Posterior vena cava (tissue), 2 donors: ENCODE measurements around the gene OR52N2. TPM values are rescaled to one million over a fixed set of nuclear protein-coding genes. Genes with fewer than 3 reads are reported as not detected.

ENCODE experiments used
- DNase-seq: peaks from one replicate; pipeline ENCODE4 v3.0.0-alpha.2; 2020; ENCODE audit warnings: low spot score
- intact Hi-C, 2 donors: fragments of 100-400 bp; cut with DNase I; formaldehyde crosslinking; loops; one replicate each; pipeline versions ENCODE4 v1.14.1 to v1.14.2; 2022 to 2023
- long read RNA-seq, 2 donors: library from polyadenylated mRNA; unstranded; transcript quantifications; one replicate each; pipeline ENCODE4 v2.0.0, GENCODE V29; 2020 to 2021
- total RNA-seq, 2 donors: library from RNA; stranded (reverse); fragmentation: NEBNext Ultra II Directional; extraction: Animal tissue kit (Norgen Biotek cat#: 25700); gene quantifications; one replicate each; pipeline ENCODE4 v1.2.1, GENCODE V29; 2021
- donor health status: DM: yes; HTN: yes; CAD: no.
- donor health status: DM: yes; HTN: yes; CAD: no.

The OR52N2 gene
- total RNA-seq = not detected
- long read RNA-seq, donor 1 = 0 reads
- long read RNA-seq, donor 2 = 0 reads

GRCh38 chr11:5808500-5809121 lies at the start of gene OR52N2:
Gene OR52N2, plus strand, starts transcription at chr11:5808924. Its CDS starts 11,412 bp downstream, at chr11:5820336.
- peak; percentile 80 for DNase-seq
- intact Hi-C loops = no loop called here

- no peak for DNase-seq
- intact Hi-C loops = no loop called here
Observed at GRCh38 chr11:5767056-5767455, 41.7 kb upstream of the OR52N2 start.

- intact Hi-C loops = no loop called here
- no peak for DNase-seq
Observed at GRCh38 chr11:5783255-5783654, 25.5 kb upstream of the OR52N2 start, which contains the start of gene OR52N5. Gene OR52N5, minus strand, starts transcription at chr11:5783355. Its CDS starts 4,721 bp downstream, at chr11:5778634.

DNA sequence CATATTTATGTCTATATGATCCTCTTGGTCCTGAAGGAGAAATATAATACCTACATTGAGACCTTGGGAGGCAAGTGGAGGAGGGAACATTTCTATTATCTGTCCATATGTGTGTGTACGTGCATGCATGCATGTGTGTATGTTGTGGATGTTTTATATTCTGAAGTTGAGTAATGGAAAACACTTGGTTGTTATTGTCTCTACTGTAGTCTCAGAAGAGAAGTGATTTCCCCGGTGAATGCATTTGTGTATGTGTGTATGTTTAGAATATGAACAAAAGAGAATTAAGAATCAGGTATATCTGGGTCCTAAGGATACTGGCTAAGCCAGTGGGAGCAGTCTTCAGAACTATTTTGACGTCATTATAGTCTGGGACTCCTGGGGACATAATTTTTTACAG lies 17.6 kb upstream of the OR52N2 start, which contains the start of gene OR52N1:
TSS of gene OR52N1 (minus strand) at position 101 of the 400 bp plus-strand sequence. CDS start 2,449 bp downstream, outside the sequence.
- intact Hi-C loops = no loop called here
- no peak for DNase-seq

GRCh38 chr11:5796541-5796940 lies 12.2 kb upstream of the OR52N2 start:
- DNase-seq = no peak

DNA sequence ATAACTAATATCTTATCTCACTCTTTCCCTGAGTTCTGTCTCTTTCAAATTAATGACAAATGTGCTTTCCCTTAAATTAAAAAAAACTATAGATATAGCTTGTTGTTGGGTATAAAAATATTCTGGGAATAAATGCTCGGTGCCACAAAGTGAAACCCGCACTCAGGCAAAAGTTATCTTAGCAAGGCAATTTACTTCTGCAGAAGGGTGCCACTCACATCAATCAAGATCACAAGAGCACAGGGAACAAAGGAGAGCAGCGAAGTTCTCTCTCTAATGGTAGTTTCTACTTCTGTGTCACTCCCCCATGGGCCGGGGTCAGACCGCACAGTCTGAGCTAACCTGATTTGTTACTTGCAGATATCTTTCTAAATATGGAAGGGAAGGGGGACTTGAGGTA lies 4.7 kb upstream of the OR52N2 start:
- intact Hi-C loops = no loop called here
- DNase-seq = no peak

More at GRCh38 chr11:5796541-5796940, 12.2 kb upstream of the OR52N2 start:
- intact Hi-C loops = no loop called here

DNA sequence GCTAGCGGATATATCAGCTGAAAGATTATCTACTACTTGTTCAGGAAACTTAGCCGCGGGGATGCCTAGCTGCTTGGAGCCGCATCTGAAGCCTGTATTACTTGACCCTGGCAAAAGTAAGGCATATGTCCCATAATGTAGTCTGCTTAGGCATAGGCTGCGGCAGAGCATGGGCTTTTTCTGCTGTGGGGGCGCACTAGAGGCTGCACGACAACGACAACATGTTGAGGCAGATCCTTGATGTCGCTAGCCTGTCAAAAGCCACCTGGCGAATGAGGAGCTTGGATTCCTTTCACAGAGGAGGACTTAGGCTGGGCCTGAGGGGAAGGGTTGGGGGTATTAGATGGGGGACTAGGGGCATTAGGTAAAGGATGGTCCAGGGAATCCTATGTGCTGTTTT lies 1.1 kb upstream of the OR52N2 start:
- DNase-seq = no peak
- intact Hi-C loops = no loop called here

DNA sequence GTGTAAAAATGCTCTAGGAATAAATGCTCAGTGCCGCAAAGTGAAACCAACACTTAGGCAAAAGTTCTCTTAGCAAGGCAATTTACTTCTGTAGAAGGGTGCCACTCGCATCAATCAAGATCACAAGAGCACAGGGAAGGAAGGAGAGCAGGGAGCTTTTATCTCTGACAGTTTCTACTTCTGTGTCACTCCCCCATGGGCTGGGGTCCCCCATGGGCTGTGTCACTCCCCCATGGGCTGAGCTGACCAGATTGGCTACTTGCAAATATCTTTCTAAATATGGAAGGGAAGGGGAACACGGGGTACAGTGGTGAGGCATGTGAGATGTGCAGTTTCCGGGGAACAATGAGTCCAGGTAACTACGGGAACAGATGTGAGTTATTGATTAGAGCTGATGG lies 397 bp downstream of the OR52N2 start:
- intact Hi-C loops = no loop called here
- no peak for DNase-seq

- intact Hi-C loops = no loop called here
Observed at GRCh38 chr11:5809905-5810795, 1.4 kb downstream of the OR52N2 start.

GRCh38 chr11:5815534-5815933 lies 6.8 kb downstream of the OR52N2 start:
- no peak for DNase-seq
- intact Hi-C loops = no loop called here

More at GRCh38 chr11:5809905-5810795, 1.4 kb downstream of the OR52N2 start:
- DNase-seq = no peak

GRCh38 chr11:5818245-5818886 lies 9.6 kb downstream of the OR52N2 start:
- DNase-seq = no peak
- intact Hi-C loops = no loop called here

GRCh38 chr11:5831196-5831829 lies 22.6 kb downstream of the OR52N2 start:
- intact Hi-C loops = no loop called here
- DNase-seq = no peak

GRCh38 chr11:5833446-5833845 lies 24.7 kb downstream of the OR52N2 start:
- DNase-seq = no peak
- intact Hi-C loops = no loop called here

DNA sequence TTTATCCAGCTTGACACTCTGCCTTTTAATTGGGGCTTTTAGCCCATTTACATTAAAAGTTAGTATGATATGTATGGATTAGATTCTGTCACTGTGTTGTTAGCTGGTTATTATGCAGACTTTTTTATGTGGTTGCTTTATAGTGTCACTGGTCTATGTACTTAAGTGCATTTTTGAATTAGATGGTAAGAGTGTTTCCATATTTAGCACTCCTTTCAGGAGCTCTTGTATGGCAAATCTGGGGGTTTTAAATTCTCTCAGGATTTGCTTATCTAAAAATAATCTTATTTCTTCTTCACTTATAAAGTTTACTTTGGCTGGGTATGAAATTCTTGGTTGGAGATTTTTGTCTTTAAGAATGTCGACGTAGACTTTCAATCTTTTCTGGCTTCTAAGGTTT lies 29.0 kb downstream of the OR52N2 start:
- intact Hi-C loops = no loop called here
- no peak for DNase-seq

- DNase-seq = no peak
- intact Hi-C loops = no loop called here
Observed at GRCh38 chr11:5841797-5842196, 33.1 kb downstream of the OR52N2 start, which contains the start of gene OR52E6. Gene OR52E6, minus strand, starts transcription at chr11:5841897. Its CDS starts 0 bp downstream, at chr11:5841897.

GRCh38 chr11:5846701-5847100 lies 38.0 kb downstream of the OR52N2 start:
- intact Hi-C loops = no loop called here
- DNase-seq = no peak

DNA sequence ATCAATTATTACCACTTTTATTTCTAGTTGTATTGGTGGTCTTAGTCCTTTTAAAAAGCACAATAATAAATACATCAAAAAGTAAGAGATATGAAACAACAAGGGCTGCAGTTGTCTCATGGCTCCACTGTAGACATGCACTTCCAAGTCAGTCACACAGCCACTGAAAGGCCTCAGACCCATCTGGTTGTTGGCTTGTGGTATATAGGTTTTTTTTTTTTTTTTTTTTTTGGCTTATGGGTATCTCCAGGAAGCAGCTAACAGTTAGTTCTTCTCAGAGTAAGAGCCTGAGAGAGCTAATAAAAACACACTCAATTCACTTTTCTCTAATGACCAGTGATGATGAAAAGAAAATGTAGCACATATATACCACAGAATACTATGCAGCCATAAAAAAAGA lies 39.0 kb downstream of the OR52N2 start:
- no peak for DNase-seq
- intact Hi-C loops = no loop called here

DNA sequence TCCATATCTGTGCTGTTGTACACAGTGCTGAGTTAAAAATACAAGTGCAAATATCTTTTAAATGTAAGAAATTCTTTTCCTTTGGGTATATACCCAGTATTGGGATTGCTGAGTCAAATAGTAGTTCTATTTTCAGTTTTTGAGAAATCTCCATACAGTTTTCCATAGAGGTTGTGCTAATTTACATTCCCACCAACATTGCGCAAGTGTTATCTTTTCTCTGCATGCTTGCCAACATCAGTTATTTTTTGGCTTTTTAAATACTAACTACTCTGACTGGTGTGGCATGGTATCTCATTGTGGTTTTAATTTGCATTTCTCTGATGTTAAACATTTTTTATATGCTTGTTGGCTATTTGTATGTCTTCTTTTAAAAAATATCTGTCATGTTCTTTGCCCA lies 42.3 kb downstream of the OR52N2 start:
- DNase-seq = no peak
- intact Hi-C loops = no loop called here

GRCh38 chr11:5857590-5857989 lies 48.9 kb downstream of the OR52N2 start, which contains the start of gene OR52E8:
Gene OR52E8, minus strand, starts transcription at chr11:5857690. Its CDS starts 0 bp downstream, at chr11:5857690.
- no peak for DNase-seq
- intact Hi-C loops = no loop called here
